GM12872 (cell line): ENCODE results near the gene CFL2.

Source experiments
- TF ChIP-seq, protein P1 (sequence below): IDR thresholded peaks from 3 replicates; pipeline ENCODE4 v1.5.1; 2011; ENCODE audit warnings: low read depth, mild to moderate bottlenecking, low read length, moderate library complexity; ENCODE audit not compliant: insufficient read depth

CFL2 gene

DNA sequence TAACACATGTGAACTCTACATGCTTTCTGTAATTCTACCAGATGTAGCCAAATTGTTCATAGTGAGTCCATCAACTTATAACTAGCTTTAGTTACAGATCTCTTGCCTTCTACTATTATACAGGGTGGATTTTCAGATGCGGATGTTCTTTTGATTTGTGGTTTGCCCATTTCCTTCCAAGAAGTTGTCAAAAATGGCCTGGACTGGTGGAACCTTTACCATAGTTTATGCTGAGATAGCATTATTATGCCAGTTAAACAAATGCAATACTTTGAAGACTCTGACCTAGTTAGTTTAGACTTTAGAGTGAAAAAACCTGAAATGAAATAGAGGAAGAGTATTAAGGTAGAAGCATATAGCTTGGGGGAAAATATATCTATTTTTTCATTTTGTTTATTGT is 27.4 kb upstream of the CFL2 start:
- TF ChIP-seq, protein P1, sequence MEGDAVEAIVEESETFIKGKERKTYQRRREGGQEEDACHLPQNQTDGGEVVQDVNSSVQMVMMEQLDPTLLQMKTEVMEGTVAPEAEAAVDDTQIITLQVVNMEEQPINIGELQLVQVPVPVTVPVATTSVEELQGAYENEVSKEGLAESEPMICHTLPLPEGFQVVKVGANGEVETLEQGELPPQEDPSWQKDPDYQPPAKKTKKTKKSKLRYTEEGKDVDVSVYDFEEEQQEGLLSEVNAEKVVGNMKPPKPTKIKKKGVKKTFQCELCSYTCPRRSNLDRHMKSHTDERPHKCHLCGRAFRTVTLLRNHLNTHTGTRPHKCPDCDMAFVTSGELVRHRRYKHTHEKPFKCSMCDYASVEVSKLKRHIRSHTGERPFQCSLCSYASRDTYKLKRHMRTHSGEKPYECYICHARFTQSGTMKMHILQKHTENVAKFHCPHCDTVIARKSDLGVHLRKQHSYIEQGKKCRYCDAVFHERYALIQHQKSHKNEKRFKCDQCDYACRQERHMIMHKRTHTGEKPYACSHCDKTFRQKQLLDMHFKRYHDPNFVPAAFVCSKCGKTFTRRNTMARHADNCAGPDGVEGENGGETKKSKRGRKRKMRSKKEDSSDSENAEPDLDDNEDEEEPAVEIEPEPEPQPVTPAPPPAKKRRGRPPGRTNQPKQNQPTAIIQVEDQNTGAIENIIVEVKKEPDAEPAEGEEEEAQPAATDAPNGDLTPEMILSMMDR = no peak

DNA sequence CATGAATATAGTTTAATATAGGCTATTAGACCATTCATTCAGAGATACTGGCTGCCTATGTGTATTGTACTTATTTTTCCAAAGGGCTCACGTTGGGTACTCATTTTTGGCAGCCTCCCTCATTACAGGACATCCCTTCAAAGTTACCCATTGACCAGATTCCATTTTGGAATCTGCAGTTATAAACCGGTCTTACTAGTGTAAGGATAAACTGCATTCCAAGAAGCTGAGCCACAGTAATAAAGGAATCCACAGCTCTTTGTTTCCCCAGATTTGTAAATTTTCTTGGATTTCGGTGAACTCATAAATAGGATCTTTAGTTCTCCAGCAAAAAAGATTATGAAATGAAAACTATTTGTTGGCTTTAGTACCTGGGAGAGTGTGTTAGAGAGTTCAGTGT is 18.9 kb upstream of the CFL2 start:
- TF ChIP-seq, protein P1 = no peak

DNA sequence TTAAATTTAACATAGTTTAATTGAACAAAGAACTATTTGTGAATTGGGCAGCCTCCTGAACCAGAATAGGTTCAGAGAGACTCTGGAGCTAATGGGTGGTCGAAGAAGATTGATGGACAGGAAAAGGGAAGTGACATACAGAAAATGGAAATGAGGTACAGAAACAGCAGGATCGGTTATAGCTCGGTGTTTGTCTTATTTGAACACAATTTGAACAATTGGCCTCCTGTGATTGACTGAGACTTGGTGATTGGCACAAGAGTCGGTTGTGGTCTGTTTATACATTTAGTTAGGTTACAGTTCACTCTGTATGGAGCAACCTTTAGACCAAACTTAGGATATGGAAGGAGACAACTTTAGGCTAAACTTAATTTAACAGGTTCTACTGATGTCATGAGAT is 18.4 kb upstream of the CFL2 start:
- TF ChIP-seq, protein P1 = no peak

DNA sequence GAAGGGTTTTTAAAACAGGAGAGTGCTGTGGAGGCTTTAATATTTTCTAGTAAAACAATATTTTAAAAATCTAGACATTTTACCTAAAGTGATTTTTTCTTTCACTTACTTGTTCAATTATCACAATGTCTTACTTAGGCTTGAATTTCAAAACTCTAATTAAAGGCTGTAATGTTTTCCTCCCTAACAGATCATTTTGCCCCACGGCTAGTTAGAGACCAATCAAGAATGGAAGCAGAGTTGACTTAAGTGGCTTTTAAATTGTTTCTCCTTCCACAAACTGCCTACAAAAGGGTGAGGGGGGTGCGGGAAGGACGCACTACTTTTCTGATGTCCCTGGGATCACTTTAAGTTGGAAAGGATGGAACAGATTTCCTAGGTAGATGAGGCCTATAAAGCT is 9.5 kb upstream of the CFL2 start:
- TF ChIP-seq, protein P1 = no peak

DNA sequence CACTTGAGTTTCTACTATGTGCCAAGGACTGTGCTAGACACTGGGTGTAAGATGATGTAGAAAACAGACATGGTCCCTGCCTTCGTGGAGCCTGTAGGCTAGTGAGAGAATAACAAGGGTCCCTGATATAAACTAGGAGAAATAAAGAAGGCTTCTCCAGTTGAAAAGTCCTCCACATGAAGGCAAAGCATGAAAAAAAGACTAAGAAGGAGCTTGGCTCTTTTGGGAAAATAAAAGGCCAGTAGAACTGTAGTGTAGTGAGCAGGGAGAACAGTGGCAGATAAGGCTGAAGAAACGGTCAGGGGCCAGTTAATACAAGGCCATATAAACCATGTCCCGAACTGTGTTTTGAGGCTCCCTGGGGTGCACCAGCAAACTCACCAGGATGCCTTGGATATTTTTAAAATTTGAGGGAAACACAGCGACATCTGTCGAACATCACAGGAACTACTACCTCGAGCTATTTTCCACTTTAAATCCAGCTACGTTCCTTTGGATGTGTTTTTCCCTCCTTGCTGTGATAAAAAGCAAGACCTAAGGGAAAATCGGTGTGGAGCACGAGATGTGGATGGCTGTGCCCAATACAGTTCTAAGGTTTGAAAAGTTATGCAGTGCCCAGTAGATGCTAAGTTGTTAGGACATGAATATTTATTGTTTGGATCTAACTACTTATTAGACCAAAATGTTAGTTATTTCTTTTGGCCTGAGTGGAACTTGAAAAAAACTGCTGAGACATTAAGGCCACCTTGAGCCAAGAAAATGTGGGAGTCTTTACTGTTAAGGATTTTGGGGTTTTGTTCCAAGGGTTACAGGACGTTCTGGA is 8.5 kb upstream of the CFL2 start:
- TF ChIP-seq, protein P1 = peak; percentile 86

DNA sequence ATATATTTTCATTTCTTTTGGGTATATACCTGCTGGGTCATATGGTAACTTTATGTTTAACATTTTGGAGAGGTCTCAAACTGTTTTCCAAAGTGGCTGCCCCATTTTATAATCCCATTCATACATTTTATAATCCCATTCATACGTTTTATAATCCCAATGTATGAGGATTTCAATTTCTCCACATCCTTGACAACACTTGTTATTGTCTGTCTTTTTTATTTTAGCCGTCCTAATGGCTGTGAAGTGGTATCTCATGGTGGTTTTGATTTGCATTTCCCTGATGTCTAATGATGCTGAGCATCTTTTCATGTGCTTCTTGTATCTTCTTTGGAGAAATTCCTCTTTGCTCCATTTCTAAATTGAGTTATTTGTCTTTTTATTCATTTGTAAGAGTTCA is 6.7 kb upstream of the CFL2 start:
- TF ChIP-seq, protein P1 = no peak

DNA sequence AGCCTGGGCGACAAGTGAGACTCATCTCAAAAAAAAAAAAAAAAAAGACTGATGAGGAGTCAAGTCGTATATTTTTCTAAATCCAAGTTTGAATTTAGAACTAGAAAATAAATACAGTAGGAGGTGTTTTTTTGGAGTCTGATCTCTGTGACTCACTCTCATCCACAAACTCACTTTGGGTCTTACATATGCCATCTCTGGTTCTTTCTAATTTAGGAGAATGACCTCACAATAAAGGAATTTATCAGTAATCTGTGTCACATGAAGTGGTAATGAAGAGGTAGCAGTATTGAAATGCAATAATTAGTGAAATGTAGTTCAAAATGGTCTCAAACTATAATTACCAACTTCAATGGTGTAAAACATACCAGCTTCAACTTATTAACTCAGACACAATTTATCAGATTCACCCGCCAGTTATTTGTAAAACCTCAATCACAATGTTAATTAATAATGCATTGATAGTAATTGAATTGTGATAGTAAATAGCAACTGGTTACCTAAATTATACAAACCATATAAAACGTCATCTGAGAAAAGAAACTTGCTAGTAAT is 4.4 kb upstream of the CFL2 start:
- TF ChIP-seq, protein P1 = no peak
